WTC11 (cell line): ENCODE results near the gene CCDC92. TPM values are rescaled to one million over a fixed set of nuclear protein-coding genes. Genes with fewer than 3 reads are reported as not detected.

Experiments used
- ATAC-seq: fragments of 200-7000 bp; cut with Tn5 transposase; 2 replicates; pipeline ENCODE4 v1.10.0; 2021; ENCODE audit warnings: mild to moderate bottlenecking, moderate library complexity
- CTCF ChIA-PET: fragments of 300-600 bp; sonication (Branson Sonifier 250); formaldehyde crosslinking; loops from one replicate; lab custom pipeline; 2021; ENCODE audit warnings: antibody characterized with exemption; lab: Charles Lee
- POLR2A ChIA-PET: fragments of 350-600 bp; sonication (Branson Sonifier 250); formaldehyde crosslinking; loops from one replicate; lab custom pipeline; 2021; ENCODE audit warnings: antibody characterized with exemption; lab: Charles Lee
- DNase-seq: peaks from one replicate; pipeline ENCODE4 v3.0.0; 2021; ENCODE audit warnings: low spot score
- H3K27ac Mint-ChIP-seq: 2 replicates; pipeline ENCODE4 v1.8.0; 2021; ENCODE audit warnings: mixed read lengths
- H3K27me3 Mint-ChIP-seq: 2 replicates; pipeline ENCODE4 v1.8.0; 2021; ENCODE audit warnings: low read depth, mild to moderate bottlenecking, moderate library complexity, mixed read lengths
- H3K36me3 Mint-ChIP-seq: 2 replicates; pipeline ENCODE4 v1.8.0; 2021; ENCODE audit warnings: mixed read lengths
- H3K4me1 Mint-ChIP-seq: 2 replicates; pipeline ENCODE4 v1.8.0; 2022; ENCODE audit warnings: mixed read lengths
- H3K4me3 Mint-ChIP-seq: 2 replicates; pipeline ENCODE4 v1.8.0; 2021; ENCODE audit warnings: mild to moderate bottlenecking, moderate library complexity, mixed read lengths
- H3K9me3 Mint-ChIP-seq: 2 replicates; pipeline ENCODE4 v1.8.0; 2021; ENCODE audit warnings: mixed read lengths
- CREB1 ChIP-seq: sonication (generic); formaldehyde crosslinking; IDR thresholded peaks from 2 replicates; pipeline ENCODE4 v1.8.0; 2023; ENCODE audit warnings: mild to moderate bottlenecking, missing genetic modification reagents
- ELF4 ChIP-seq: sonication (generic); formaldehyde crosslinking; IDR thresholded peaks from 2 replicates; pipeline ENCODE4 v1.8.1; 2022; ENCODE audit warnings: low read depth, mild to moderate bottlenecking, moderate library complexity, missing genetic modification reagents
- ESRRA ChIP-seq: sonication (generic); formaldehyde crosslinking; IDR thresholded peaks from 2 replicates; pipeline ENCODE4 v1.8.1; 2022; ENCODE audit warnings: mild to moderate bottlenecking, missing genetic modification reagents, borderline replicate concordance
- JAZF1 ChIP-seq: fragments of 250-450 bp; sonication (Bioruptor Pico); IDR thresholded peaks from 2 replicates; pipeline ENCODE4 v1.9.0; 2021; ENCODE audit warnings: moderate library complexity, mild to moderate bottlenecking, inconsistent platforms
- MYBL2 ChIP-seq: sonication (generic); formaldehyde crosslinking; IDR thresholded peaks from 2 replicates; pipeline ENCODE4 v1.8.1; 2023; ENCODE audit warnings: mild to moderate bottlenecking, moderate library complexity, missing genetic modification reagents
- NR2C2 ChIP-seq: sonication (generic); formaldehyde crosslinking; IDR thresholded peaks from 2 replicates; pipeline ENCODE4 v1.8.0; 2022; ENCODE audit warnings: mild to moderate bottlenecking, missing genetic modification reagents
- RORB ChIP-seq: fragments of 250-450 bp; sonication (Bioruptor Pico); IDR thresholded peaks from 2 replicates; pipeline ENCODE4 v1.9.0; 2021; ENCODE audit warnings: mild to moderate bottlenecking
- ZNF138 ChIP-seq: sonication (generic); formaldehyde crosslinking; conservative IDR thresholded peaks from 2 replicates; pipeline ENCODE4 v1.8.1; 2022; ENCODE audit warnings: mild to moderate bottlenecking, moderate library complexity, missing genetic modification reagents
- ZNF219 ChIP-seq: sonication (generic); formaldehyde crosslinking; IDR thresholded peaks from 2 replicates; pipeline ENCODE4 v1.8.0; 2023; ENCODE audit warnings: missing genetic modification reagents, mild to moderate bottlenecking, borderline replicate concordance
- total RNA-seq: library from RNA; stranded (reverse); gene quantifications from 3 replicates; pipeline ENCODE4 v1.2.3, GENCODE V29; 2021
- TF ChIP-seq, protein P1 (sequence below): fragments of 250-450 bp; sonication (Bioruptor Pico); IDR thresholded peaks from 2 replicates; pipeline ENCODE4 v1.8.0; 2021; ENCODE audit warnings: mild to moderate bottlenecking
- TF ChIP-seq, protein P2 (sequence below): sonication (generic); formaldehyde crosslinking; IDR thresholded peaks from 2 replicates; pipeline ENCODE4 v1.8.1; 2023; ENCODE audit warnings: mild to moderate bottlenecking, missing genetic modification reagents, moderate library complexity
- TF ChIP-seq, protein P3 (sequence below): fragments of 250-450 bp; sonication (Bioruptor Pico); IDR thresholded peaks from 2 replicates; pipeline ENCODE4 v2.1.2; 2022; ENCODE audit warnings: mild to moderate bottlenecking, moderate library complexity
- TF ChIP-seq, protein P4 (sequence below): sonication (generic); formaldehyde crosslinking; IDR thresholded peaks from 2 replicates; pipeline ENCODE4 v1.8.1; 2023; ENCODE audit warnings: mild to moderate bottlenecking, missing genetic modification reagents
- TF ChIP-seq, protein P5 (sequence below): sonication (generic); formaldehyde crosslinking; IDR thresholded peaks from 2 replicates; pipeline ENCODE4 v1.8.0; 2022; ENCODE audit warnings: missing genetic modification reagents
- TF ChIP-seq, protein P6 (sequence below): sonication (generic); formaldehyde crosslinking; IDR thresholded peaks from 2 replicates; pipeline ENCODE4 v1.8.1; 2023; ENCODE audit warnings: mild to moderate bottlenecking, moderate library complexity, missing genetic modification reagents
- TF ChIP-seq, protein P7 (sequence below): sonication (generic); formaldehyde crosslinking; conservative IDR thresholded peaks from 2 replicates; pipeline ENCODE4 v1.8.1; 2022; ENCODE audit warnings: mild to moderate bottlenecking, missing genetic modification reagents
- TF ChIP-seq, protein P8 (sequence below): sonication (generic); formaldehyde crosslinking; IDR thresholded peaks from 2 replicates; pipeline ENCODE4 v1.8.0; 2022; ENCODE audit warnings: mild to moderate bottlenecking, missing genetic modification reagents

Gene CCDC92
- total RNA-seq, 1 experiment from 2014 or later = 2.7 TPM

DNA sequence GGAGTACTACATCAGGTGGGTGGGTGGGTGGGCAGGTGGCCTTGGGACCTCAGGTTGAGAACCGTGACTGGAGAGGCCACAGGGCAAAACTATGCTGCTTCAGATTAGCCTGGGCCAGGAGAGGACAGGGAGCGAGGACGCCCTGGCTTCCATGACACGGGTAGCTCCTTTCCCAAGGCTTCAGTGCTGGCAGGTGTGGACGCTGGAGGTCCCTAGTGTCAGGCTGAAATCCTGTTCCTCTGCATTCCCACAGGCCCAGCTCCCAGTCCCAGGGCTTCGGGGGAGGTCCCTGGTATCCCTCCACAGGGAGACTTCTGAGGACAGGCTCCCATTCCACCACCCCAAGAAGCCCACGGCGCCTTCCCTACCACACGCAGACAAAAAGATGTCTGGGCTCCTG is 31.6 kb downstream of the CCDC92 start (continued):
- TF ChIP-seq, protein P1, sequence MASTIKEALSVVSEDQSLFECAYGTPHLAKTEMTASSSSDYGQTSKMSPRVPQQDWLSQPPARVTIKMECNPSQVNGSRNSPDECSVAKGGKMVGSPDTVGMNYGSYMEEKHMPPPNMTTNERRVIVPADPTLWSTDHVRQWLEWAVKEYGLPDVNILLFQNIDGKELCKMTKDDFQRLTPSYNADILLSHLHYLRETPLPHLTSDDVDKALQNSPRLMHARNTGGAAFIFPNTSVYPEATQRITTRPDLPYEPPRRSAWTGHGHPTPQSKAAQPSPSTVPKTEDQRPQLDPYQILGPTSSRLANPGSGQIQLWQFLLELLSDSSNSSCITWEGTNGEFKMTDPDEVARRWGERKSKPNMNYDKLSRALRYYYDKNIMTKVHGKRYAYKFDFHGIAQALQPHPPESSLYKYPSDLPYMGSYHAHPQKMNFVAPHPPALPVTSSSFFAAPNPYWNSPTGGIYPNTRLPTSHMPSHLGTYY (CRISPR knock-in tag) = no peak
- TF ChIP-seq ELF4 = no peak

DNA sequence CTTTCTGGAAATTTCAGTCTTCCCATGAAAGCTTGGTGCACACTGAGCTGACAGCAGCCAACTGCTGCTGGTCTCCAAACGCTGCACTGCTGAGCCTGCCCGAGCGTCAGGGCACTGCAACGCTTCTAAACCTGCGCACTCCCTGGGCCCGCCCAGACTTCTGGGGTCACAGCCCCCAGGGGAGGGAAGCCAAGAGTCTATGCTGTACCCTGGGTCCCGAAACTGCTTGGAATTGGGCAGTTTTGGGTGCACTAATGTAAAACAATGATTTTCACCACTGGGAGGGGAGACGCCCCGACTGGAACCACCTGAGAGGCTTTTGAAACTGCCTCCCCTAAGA is 32.0 kb downstream of the CCDC92 start:
- peaks cover 6% of the 10 kb centered on the region; the same call in 1 of the 2 replicates for H3K9me3 Mint-ChIP-seq
- peaks cover 3% of the 10 kb centered on the region; the same call in 1 of the 2 replicates for H3K36me3 Mint-ChIP-seq
- DNase-seq (no peak), ATAC-seq (no peak)
- POLR2A ChIA-PET = no interaction called here
- H3K4me1 Mint-ChIP-seq = no peaks in the 10 kb centered on the region
- peaks cover 12% of the 10 kb centered on the region for H3K27me3 Mint-ChIP-seq
- CTCF ChIA-PET = interaction anchor here (0.9 kb wide), 3 partner anchors 9 to 37 kb away, joined by 3 to 5 read pairs (median 3); no protein-coding TSS in a partner anchor
- TF ChIP-seq NR2C2 (CRISPR knock-in tag) (no peak), CREB1 (CRISPR knock-in tag) (no peak), ESRRA (CRISPR knock-in tag) (no peak), MYBL2 (no peak), RORB (no peak), ZNF219 (CRISPR knock-in tag) (no peak), ZNF138 (no peak), JAZF1 (CRISPR knock-in tag) (no peak)
- TF ChIP-seq, protein P2, sequence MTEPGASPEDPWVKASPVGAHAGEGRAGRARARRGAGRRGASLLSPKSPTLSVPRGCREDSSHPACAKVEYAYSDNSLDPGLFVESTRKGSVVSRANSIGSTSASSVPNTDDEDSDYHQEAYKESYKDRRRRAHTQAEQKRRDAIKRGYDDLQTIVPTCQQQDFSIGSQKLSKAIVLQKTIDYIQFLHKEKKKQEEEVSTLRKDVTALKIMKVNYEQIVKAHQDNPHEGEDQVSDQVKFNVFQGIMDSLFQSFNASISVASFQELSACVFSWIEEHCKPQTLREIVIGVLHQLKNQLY (CRISPR knock-in tag) = no peak
- TF ChIP-seq, protein P3, sequence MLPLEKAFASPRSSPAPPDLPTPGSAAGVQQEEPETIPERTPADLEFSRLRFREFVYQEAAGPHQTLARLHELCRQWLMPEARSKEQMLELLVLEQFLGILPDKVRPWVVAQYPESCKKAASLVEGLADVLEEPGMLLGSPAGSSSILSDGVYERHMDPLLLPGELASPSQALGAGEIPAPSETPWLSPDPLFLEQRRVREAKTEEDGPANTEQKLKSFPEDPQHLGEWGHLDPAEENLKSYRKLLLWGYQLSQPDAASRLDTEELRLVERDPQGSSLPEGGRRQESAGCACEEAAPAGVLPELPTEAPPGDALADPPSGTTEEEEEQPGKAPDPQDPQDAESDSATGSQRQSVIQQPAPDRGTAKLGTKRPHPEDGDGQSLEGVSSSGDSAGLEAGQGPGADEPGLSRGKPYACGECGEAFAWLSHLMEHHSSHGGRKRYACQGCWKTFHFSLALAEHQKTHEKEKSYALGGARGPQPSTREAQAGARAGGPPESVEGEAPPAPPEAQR (CRISPR knock-in tag) = no peak
- TF ChIP-seq, protein P4, sequence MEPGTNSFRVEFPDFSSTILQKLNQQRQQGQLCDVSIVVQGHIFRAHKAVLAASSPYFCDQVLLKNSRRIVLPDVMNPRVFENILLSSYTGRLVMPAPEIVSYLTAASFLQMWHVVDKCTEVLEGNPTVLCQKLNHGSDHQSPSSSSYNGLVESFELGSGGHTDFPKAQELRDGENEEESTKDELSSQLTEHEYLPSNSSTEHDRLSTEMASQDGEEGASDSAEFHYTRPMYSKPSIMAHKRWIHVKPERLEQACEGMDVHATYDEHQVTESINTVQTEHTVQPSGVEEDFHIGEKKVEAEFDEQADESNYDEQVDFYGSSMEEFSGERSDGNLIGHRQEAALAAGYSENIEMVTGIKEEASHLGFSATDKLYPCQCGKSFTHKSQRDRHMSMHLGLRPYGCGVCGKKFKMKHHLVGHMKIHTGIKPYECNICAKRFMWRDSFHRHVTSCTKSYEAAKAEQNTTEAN = no peak
- TF ChIP-seq, protein P5, sequence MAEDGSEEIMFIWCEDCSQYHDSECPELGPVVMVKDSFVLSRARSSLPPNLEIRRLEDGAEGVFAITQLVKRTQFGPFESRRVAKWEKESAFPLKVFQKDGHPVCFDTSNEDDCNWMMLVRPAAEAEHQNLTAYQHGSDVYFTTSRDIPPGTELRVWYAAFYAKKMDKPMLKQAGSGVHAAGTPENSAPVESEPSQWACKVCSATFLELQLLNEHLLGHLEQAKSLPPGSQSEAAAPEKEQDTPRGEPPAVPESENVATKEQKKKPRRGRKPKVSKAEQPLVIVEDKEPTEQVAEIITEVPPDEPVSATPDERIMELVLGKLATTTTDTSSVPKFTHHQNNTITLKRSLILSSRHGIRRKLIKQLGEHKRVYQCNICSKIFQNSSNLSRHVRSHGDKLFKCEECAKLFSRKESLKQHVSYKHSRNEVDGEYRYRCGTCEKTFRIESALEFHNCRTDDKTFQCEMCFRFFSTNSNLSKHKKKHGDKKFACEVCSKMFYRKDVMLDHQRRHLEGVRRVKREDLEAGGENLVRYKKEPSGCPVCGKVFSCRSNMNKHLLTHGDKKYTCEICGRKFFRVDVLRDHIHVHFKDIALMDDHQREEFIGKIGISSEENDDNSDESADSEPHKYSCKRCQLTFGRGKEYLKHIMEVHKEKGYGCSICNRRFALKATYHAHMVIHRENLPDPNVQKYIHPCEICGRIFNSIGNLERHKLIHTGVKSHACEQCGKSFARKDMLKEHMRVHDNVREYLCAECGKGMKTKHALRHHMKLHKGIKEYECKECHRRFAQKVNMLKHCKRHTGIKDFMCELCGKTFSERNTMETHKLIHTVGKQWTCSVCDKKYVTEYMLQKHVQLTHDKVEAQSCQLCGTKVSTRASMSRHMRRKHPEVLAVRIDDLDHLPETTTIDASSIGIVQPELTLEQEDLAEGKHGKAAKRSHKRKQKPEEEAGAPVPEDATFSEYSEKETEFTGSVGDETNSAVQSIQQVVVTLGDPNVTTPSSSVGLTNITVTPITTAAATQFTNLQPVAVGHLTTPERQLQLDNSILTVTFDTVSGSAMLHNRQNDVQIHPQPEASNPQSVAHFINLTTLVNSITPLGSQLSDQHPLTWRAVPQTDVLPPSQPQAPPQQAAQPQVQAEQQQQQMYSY (CRISPR knock-in tag) = no peak
- TF ChIP-seq, protein P6, sequence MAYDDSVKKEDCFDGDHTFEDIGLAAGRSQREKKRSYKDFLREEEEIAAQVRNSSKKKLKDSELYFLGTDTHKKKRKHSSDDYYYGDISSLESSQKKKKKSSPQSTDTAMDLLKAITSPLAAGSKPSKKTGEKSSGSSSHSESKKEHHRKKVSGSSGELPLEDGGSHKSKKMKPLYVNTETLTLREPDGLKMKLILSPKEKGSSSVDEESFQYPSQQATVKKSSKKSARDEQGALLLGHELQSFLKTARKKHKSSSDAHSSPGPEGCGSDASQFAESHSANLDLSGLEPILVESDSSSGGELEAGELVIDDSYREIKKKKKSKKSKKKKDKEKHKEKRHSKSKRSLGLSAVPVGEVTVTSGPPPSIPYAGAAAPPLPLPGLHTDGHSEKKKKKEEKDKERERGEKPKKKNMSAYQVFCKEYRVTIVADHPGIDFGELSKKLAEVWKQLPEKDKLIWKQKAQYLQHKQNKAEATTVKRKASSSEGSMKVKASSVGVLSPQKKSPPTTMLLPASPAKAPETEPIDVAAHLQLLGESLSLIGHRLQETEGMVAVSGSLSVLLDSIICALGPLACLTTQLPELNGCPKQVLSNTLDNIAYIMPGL (CRISPR knock-in tag) = no peak
- TF ChIP-seq, protein P7, sequence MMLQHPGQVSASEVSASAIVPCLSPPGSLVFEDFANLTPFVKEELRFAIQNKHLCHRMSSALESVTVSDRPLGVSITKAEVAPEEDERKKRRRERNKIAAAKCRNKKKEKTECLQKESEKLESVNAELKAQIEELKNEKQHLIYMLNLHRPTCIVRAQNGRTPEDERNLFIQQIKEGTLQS = no peak
- TF ChIP-seq, protein P8, sequence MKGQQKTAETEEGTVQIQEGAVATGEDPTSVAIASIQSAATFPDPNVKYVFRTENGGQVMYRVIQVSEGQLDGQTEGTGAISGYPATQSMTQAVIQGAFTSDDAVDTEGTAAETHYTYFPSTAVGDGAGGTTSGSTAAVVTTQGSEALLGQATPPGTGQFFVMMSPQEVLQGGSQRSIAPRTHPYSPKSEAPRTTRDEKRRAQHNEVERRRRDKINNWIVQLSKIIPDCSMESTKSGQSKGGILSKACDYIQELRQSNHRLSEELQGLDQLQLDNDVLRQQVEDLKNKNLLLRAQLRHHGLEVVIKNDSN (CRISPR knock-in tag) = no peak
- no peak overlapping the region for H3K4me3 Mint-ChIP-seq
- H3K27ac Mint-ChIP-seq = no peak overlapping the region
